Mononuclear cell (primary cell): Measurements from ENCODE around the gene ARCN1. TPM values are rescaled to one million over a fixed set of nuclear protein-coding genes. Genes with fewer than 3 reads are reported as not detected.

ENCODE experiments used
- H3K27me3 ChIP-seq: 2 replicates; pipeline ENCODE4 v1.6.0; 2011; ENCODE audit warnings: low read length, control low read depth; ENCODE audit not compliant: insufficient read depth
- H3K4me1 ChIP-seq: 2 replicates; pipeline ENCODE4 v1.5.1; 2011; ENCODE audit warnings: mild to moderate bottlenecking, low read length, control low read depth; ENCODE audit not compliant: insufficient read depth
- H3K4me3 ChIP-seq: 2 replicates; pipeline ENCODE4 v1.5.1; 2011; ENCODE audit warnings: mild to moderate bottlenecking, low read length, moderate library complexity
- H3K9me3 ChIP-seq: 2 replicates; pipeline ENCODE4 v1.5.1; 2011; ENCODE audit warnings: low read depth, mild to moderate bottlenecking, control low read depth, low read length
- total RNA-seq: library from RNA; depleted of rRNA; stranded (reverse); fragments of >200 nt; gene quantifications from one replicate; pipeline ENCODE4 v1.2.3, GENCODE V29; 2012

The ARCN1 gene
- total RNA-seq: 109 TPM

DNA sequence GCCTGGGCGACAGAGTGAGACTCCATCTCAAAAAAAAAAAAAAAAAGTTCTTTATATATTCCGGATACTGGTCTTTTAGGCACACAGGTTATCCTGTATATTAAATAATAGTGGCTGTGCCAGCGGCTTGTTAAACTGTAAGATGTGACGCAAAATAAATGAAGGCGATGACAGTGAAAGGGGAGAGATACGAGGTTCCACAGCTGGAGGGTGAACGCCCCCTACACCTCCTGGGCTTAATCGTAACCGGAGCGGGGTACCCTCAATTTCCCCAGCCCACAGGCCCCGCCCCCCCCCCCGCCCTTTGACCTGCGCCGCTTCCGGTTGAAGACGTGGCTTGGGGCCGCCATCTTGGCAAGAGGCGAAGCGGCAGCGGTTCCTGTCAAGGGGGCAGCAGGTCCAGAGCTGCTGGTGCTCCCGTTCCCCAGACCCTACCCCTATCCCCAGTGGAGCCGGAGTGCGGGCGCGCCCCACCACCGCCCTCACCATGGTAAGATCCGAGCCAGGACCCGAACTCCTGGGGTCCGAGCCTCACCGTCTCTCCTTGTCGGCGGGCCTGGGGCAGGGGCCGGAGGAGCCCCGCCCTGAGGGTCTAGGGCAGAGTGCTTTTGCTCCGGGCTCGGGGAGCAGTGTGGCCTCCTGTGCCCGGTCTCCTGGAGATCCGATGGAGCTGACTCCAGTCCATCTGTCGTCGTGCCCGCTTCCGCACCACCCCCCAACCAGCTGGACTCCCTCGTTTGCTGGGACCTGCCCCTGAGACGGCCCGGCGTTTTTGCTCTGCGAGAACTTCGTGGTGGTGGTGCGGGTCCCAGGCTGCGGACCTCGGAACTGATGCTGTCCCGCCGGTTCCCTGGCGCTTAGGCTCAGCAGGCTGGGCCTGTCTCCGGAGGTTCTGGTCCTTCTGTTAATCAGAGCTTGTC is at the start of gene ARCN1:
TSS of gene ARCN1 (plus strand) at position 349 of the 920 bp plus-strand sequence. CDS start at position 488, 139 bp downstream.
- Histone ChIP-seq H3K4me3 (peak within 1 kb of the TSS; percentile 100), H3K27me3 (no peaks in the 10 kb centered on the region), H3K9me3 (no peaks in the 10 kb centered on the region), H3K4me1 (peaks cover 35% of the 10 kb centered on the region)

- H3K9me3 ChIP-seq: no peaks in the 10 kb centered on the region
- no peak overlapping the region for H3K4me3 ChIP-seq
- no peaks in the 10 kb centered on the region for H3K27me3 ChIP-seq
- peaks cover 14% of the 10 kb centered on the region for H3K4me1 ChIP-seq
Measured at GRCh38 chr11:118522571-118523072, 49.6 kb upstream of the ARCN1 start.

DNA sequence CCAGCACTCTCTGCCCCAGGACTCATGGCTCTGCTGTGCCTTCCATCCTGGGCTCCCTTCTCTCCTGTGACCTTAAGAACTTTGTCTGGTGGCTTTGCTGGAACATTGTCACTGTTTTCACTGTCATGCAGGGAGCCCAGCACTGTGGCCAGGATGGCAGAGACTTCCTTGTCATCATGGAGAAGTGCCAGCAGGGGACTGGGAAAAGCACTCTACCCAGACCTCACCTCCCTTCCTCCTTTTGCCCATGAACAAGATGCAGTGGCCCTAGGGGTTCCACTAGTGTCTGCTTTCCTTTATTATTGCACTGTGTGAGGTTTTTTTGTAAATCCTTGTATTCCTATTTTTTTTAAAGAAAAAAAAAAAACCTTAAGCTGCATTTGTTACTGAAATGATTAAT is 47.9 kb upstream of the ARCN1 start:
- Histone ChIP-seq H3K4me1 (peaks cover 14% of the 10 kb centered on the region), H3K4me3 (no peak overlapping the region), H3K9me3 (no peaks in the 10 kb centered on the region), H3K27me3 (no peaks in the 10 kb centered on the region)

GRCh38 chr11:118524757-118525470 is 47.3 kb upstream of the ARCN1 start:
- Histone ChIP-seq H3K4me1 (peaks cover 20% of the 10 kb centered on the region), H3K9me3 (no peaks in the 10 kb centered on the region), H3K27me3 (no peaks in the 10 kb centered on the region), H3K4me3 (no peak overlapping the region)

- H3K9me3 ChIP-seq: no peaks in the 10 kb centered on the region
- H3K4me3 ChIP-seq: no peak overlapping the region
- peaks cover 36% of the 10 kb centered on the region for H3K4me1 ChIP-seq
- H3K27me3 ChIP-seq: peaks cover 3% of the 10 kb centered on the region
Measured at GRCh38 chr11:118526688-118527087, 45.5 kb upstream of the ARCN1 start.

DNA sequence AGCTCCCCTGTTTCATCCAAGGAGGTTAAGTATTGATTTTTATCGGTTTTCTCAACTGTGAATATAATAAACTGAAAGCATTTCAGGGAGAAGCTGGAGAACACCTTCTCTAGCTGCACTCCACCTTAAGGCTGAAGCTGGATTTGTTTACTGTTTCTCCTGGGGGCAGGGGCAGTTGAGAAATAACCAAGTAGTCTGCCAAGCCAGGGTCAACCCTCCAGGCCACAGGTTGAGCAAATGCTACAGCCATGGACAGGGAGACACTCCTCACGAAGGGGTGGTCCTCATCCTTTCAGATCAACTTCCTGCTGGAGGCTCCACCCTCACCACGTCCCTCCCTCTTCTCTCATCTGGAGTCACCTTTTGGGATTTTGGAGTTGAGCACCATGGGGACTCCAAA is 45.1 kb upstream of the ARCN1 start, which contains the start of gene TTC36:
TSS of gene TTC36 (plus strand) at position 366 of the 400 bp plus-strand sequence. CDS start at position 387, 21 bp downstream.
- H3K9me3 ChIP-seq: no peaks in the 10 kb centered on the region
- H3K27me3 ChIP-seq: peaks cover 3% of the 10 kb centered on the region
- peaks cover 39% of the 10 kb centered on the region for H3K4me1 ChIP-seq
- no peak within 1 kb of the TSS for H3K4me3 ChIP-seq

- Histone ChIP-seq H3K4me1 (peaks cover 39% of the 10 kb centered on the region), H3K27me3 (peaks cover 3% of the 10 kb centered on the region), H3K4me3 (no peak overlapping the region), H3K9me3 (no peaks in the 10 kb centered on the region)
Measured at GRCh38 chr11:118528511-118528910, 43.7 kb upstream of the ARCN1 start.

DNA sequence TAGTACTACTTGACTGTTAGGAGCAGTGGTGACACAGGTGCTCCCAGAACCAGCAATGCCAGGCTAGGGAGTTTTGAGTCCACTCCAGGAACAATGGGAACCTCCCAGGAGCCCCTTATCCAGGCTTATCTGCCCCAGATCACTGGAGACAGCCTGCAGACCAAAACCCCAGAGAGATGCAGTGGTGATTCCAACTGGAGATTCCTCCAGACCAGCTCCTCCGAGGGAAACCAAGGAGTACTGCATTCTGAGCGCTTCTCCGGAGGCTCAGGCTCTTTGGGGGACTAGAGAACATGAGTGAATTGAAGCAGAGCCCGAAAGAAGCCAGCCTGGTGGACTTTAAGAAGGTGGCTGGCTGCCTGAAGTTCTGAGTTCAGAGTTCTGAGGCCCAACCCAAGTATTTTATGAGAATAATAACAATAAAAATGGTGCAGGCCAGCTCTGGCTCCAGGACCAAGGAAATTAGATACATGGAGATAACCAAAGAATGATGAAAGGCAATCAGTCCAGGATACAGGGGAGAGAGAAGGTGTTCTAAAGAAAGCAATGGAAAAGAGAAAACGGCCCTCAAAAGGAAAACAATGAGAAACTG is 42.5 kb upstream of the ARCN1 start:
- peaks cover 33% of the 10 kb centered on the region for H3K4me1 ChIP-seq
- H3K4me3 ChIP-seq: peak overlapping the region; percentile 63
- peaks cover 3% of the 10 kb centered on the region for H3K27me3 ChIP-seq

GRCh38 chr11:118530180-118530682 is 42.0 kb upstream of the ARCN1 start:
- Histone ChIP-seq H3K9me3 (no peaks in the 10 kb centered on the region), H3K4me3 (peak overlapping the region; percentile 63), H3K4me1 (peaks cover 28% of the 10 kb centered on the region), H3K27me3 (peaks cover 3% of the 10 kb centered on the region)

More for the DNA sequence above, 42.5 kb upstream of the ARCN1 start:
- no peaks in the 10 kb centered on the region for H3K9me3 ChIP-seq

GRCh38 chr11:118530683-118531596 is 41.3 kb upstream of the ARCN1 start, which contains the start of gene TMEM25:
TMEM25 (plus strand) TSS chr11:118531192; CDS start chr11:118531802, 610 bp downstream.
- H3K4me3 ChIP-seq: peak within 1 kb of the TSS; percentile 63
- H3K9me3 ChIP-seq: no peaks in the 10 kb centered on the region
- H3K4me1 ChIP-seq: peaks cover 25% of the 10 kb centered on the region

GRCh38 chr11:118531597-118532084 is 40.6 kb upstream of the ARCN1 start:
- Histone ChIP-seq H3K27me3 (peaks cover 3% of the 10 kb centered on the region), H3K4me1 (peaks cover 25% of the 10 kb centered on the region), H3K9me3 (no peaks in the 10 kb centered on the region), H3K4me3 (peak overlapping the region; percentile 63)

More at GRCh38 chr11:118530683-118531596, 41.3 kb upstream of the ARCN1 start, which contains the start of gene TMEM25:
- H3K27me3 ChIP-seq: peaks cover 3% of the 10 kb centered on the region

- Histone ChIP-seq H3K27me3 (peaks cover 3% of the 10 kb centered on the region), H3K9me3 (no peaks in the 10 kb centered on the region), H3K4me1 (peaks cover 25% of the 10 kb centered on the region), H3K4me3 (no peak overlapping the region)
Measured at GRCh38 chr11:118532091-118532490, 40.1 kb upstream of the ARCN1 start.

DNA sequence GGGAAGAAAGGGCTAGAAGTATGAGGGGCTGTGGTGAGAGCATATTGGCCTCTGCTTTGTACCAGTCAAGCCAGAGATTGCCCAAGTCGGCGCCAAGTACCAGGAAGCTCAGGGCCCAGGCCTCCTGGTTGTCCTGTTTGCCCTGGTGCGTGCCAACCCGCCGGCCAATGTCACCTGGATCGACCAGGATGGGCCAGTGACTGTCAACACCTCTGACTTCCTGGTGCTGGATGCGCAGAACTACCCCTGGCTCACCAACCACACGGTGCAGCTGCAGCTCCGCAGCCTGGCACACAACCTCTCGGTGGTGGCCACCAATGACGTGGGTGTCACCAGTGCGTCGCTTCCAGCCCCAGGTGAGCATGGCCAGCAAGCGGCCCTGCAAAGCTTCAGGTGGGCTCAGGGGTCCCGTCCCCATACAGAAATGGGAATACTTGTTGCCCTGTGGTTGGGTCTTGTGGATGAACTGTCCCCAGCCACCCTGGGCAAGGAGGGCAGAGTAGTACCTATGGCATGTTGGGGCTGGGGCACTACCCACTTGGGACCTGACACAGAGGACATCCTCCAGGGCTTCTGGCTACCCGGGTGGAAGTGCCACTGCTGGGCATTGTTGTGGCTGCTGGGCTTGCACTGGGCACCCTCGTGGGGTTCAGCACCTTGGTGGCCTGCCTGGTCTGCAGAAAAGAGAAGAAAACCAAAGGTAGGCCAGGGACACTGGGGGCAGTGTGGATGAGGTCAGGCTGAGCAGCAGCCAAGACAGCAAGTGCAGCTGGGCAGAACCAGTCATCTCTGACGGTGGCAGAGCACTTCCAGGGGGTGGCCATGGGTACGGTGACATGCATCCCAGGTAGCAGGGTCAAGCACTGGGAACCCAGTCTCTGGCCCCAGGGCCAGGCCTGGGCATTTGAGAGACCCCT is 39.1 kb upstream of the ARCN1 start:
- Histone ChIP-seq H3K27me3 (peaks cover 3% of the 10 kb centered on the region), H3K9me3 (no peaks in the 10 kb centered on the region), H3K4me3 (no peak overlapping the region), H3K4me1 (peaks cover 25% of the 10 kb centered on the region)
